Right lobe of liver (tissue), 6 donors: ENCODE results near the gene CST11. TPM values are rescaled to one million over a fixed set of nuclear protein-coding genes. Genes with fewer than 3 reads are reported as not detected.

Source experiments
- ATAC-seq, 4 donors: fragments of 200-7000 bp; cut with Tn5 transposase; one replicate each; pipeline ENCODE4 v1.9.1; 2020; ENCODE audit warnings: mild to moderate bottlenecking in 4 of 4, moderate library complexity in 4 of 4
- DNase-seq, 3 donors: peaks; one replicate each; pipeline ENCODE4 v3.0.0-alpha.2; 2020
- H3K27ac ChIP-seq, 3 donors: fragments of 200-600 bp; one replicate each; pipeline ENCODE4 v1.8.0; 2022
- H3K27me3 ChIP-seq, 2 donors: fragments of 200-600 bp; one replicate each; pipeline ENCODE4 v1.8.0; 2022
- H3K36me3 ChIP-seq, 4 donors: fragments of 200-600 bp; sonication (generic) in 1 of 4; one replicate each; pipeline versions ENCODE4 v1.5.1 to v1.8.0; 2017 to 2022; ENCODE audit warnings: control low read depth in 1 of 4
- H3K4me1 ChIP-seq, 4 donors: fragments of 200-600 bp; sonication (generic) in 1 of 4; one replicate each; pipeline versions ENCODE4 v1.5.1 to v1.8.0; 2017 to 2022; ENCODE audit warnings: control low read depth in 1 of 4
- H3K4me3 ChIP-seq, 3 donors: fragments of 200-600 bp; one replicate each; pipeline ENCODE4 v1.8.0; 2022
- H3K9me3 ChIP-seq, 4 donors: fragments of 200-600 bp; sonication (generic) in 1 of 4; one replicate each; pipeline versions ENCODE4 v1.5.1 to v1.8.0; 2017 to 2022; ENCODE audit warnings: control low read depth in 1 of 4
- POLR2A ChIP-seq: fragments of 450-650 bp; IDR thresholded peaks from one replicate; pipeline ENCODE4 v1.6.1; 2017; ENCODE audit warnings: antibody characterized with exemption, mild to moderate bottlenecking
- WGBS: methylation state at CpG from one replicate; pipeline ENCODE4 v1.1.6; 2018; ENCODE audit warnings: low coverage, low lambda C conversion rate; ENCODE audit not compliant: insufficient coverage; ENCODE audit errors: missing lambda C conversion rate; 5-methylcytosine and 5-hydroxymethylcytosine counted together
- intact Hi-C, 2 donors: fragments of 100-400 bp; cut with DNase I; formaldehyde crosslinking; loops; one replicate each; pipeline versions ENCODE4 v1.11.2 to v1.14.1; 2022
- total RNA-seq, 6 experiments: library from RNA; depleted of rRNA in 2 of 6; stranded (reverse); fragments of >200 nt in 2 of 6; fragmentation: NEBNext Ultra II Directional in 3 of 6; extraction: Animal tissue kit (Norgen Biotek cat#: 25700) in 3 of 6; gene quantifications; one replicate each; pipeline versions ENCODE4 v1.1.0 to v1.2.4, GENCODE V29; 2016 to 2023
- TF ChIP-seq, protein P1 (sequence below), 4 donors: fragments of 200-600 bp in 3 of 4; fragments of 450-650 bp in 1 of 4; IDR thresholded peaks; one replicate each; pipeline versions ENCODE4 v1.5.1 to v1.8.0; 2016 to 2022; ENCODE audit warnings: antibody characterized with exemption in 4 of 4, mild to moderate bottlenecking in 2 of 4
- donor health status: DM: no; HTN: yes; CAD: no.
- donor health status: DM: no; HTN: no; CAD: no.
- donor health status: DM: no; HTN: no; CAD: no.
- donor health status: DM: no; HTN: yes; CAD: no.
- donor health status: DM: no; HTN: yes; CAD: no.

The CST11 gene
- total RNA-seq, 6 experiments from 2014 or later: not detected

DNA sequence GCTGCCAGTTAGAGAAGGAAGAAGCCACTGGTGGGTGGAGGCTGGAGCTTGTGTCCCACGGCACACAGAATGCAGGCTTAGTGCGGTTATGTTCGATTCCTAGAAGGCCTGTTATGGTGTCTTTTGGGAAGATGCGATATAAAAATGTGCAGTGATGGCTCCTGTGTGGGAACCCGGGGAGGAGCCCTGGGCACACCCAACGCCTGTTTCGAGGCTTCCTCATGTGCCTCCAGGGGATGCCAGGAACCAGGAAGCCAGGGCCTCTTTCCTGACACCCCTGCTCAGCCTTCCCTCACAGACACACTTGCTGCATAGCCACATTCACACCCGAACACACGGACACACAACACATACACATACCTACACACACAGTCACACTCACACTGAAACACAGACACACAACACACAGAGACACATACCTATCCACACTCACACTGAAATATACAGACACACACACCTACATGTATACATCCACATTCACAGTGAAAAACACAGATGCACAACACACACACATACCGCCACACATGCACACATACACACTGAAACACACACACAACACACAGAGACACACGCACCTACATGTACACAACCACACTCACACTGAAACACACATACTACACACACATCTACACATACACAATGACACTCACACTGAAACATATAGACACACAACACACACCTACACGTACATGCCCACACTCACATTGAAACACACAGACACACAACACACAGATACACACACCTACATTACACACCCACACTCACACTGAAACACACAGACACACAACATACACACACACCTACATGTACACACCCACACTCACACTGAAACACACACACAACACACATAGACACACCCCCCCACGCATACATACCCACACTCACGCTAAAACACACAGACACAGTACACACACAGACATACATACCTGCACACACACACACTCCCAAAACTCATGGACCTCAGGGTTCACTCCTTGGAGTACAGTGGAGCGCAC, 1.2 kb upstream of the CST11 start:
- no peak overlapping the region for H3K4me3 ChIP-seq
- no peaks in the 10 kb centered on the region for H3K4me1 ChIP-seq
- intact Hi-C loops: no loop called here
- no peaks in the 10 kb centered on the region for H3K36me3 ChIP-seq
- DNase-seq (no peak), ATAC-seq (no peak)
- H3K9me3 ChIP-seq: no peaks in the 10 kb centered on the region
- TF ChIP-seq, protein P1, sequence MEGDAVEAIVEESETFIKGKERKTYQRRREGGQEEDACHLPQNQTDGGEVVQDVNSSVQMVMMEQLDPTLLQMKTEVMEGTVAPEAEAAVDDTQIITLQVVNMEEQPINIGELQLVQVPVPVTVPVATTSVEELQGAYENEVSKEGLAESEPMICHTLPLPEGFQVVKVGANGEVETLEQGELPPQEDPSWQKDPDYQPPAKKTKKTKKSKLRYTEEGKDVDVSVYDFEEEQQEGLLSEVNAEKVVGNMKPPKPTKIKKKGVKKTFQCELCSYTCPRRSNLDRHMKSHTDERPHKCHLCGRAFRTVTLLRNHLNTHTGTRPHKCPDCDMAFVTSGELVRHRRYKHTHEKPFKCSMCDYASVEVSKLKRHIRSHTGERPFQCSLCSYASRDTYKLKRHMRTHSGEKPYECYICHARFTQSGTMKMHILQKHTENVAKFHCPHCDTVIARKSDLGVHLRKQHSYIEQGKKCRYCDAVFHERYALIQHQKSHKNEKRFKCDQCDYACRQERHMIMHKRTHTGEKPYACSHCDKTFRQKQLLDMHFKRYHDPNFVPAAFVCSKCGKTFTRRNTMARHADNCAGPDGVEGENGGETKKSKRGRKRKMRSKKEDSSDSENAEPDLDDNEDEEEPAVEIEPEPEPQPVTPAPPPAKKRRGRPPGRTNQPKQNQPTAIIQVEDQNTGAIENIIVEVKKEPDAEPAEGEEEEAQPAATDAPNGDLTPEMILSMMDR (IDR thresholded peaks at IDR 0.05): no peak
- TF ChIP-seq POLR2A: no peak
- H3K27me3 ChIP-seq: no peaks in the 10 kb centered on the region
- H3K27ac ChIP-seq: no peak overlapping the region
- 83% methylated on average over 11 of the region's 15 CpGs for WGBS

DNA sequence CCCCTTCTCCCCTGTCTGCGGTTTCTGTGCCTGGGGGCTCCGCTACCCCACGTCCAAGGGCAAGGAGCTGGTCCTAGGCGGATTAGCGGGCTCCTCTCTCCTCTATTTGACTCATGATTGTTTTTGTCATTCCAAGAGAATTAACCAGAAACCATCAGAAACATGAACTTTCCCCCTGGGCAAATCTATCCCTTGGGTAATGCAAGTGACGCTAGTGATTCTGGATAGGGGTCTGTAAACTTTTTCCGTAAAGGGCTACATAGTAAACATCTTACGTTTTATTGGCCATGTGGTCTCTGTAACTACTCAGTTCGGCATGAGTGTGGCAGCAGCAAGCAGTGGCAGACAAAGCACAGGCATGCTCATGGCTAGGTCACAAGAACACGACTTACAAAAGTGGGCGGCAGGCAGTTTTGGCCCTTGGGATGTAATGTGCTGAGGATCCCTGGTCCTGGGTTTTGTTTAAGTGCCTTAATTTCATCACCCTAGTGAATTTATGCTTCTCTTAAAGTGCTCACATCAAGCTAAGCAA, 654 bp downstream of the CST11 start:
- TF ChIP-seq, protein P1 (IDR thresholded peaks at IDR 0.05): no peak
- TF ChIP-seq POLR2A: no peak
- H3K9me3 ChIP-seq: no peaks in the 10 kb centered on the region
- WGBS: 60% methylated on average over 10 of the region's 11 CpGs
- no peak for ATAC-seq
- H3K36me3 ChIP-seq: no peaks in the 10 kb centered on the region
- H3K27me3 ChIP-seq: no peaks in the 10 kb centered on the region
- no peak for DNase-seq
- intact Hi-C loops: no loop called here
- no peak overlapping the region for H3K27ac ChIP-seq
- H3K4me3 ChIP-seq: no peak overlapping the region
- no peaks in the 10 kb centered on the region for H3K4me1 ChIP-seq

DNA sequence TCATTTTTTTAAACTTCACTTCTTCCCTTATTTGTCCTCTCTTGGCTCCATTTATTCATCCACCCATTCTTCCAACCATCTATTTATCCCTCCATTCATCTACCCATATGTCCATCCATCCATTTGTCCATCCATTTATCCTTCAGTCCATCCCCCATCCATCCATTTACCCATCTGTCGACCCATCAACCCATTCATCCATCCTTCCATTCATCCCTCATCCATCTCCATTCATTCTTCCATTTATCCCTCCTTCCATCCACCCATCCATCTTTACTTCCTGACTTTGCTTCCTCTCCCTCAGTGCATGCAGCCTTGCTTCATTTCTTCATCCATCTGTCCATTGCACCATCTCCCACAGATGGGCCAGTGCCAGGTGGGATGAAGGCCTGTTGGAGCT, 1.8 kb downstream of the CST11 start:
- 56% methylated on average over 1 of the region's 1 CpG for WGBS
- H3K4me1 ChIP-seq: no peaks in the 10 kb centered on the region
- H3K4me3 ChIP-seq: no peak overlapping the region
- intact Hi-C loops: no loop called here
- TF ChIP-seq POLR2A: no peak
- TF ChIP-seq, protein P1 (IDR thresholded peaks at IDR 0.05): no peak
- DNase-seq (no peak), ATAC-seq (no peak)
- H3K9me3 ChIP-seq: no peaks in the 10 kb centered on the region
- no peaks in the 10 kb centered on the region for H3K36me3 ChIP-seq
- no peaks in the 10 kb centered on the region for H3K27me3 ChIP-seq
- H3K27ac ChIP-seq: no peak overlapping the region

DNA sequence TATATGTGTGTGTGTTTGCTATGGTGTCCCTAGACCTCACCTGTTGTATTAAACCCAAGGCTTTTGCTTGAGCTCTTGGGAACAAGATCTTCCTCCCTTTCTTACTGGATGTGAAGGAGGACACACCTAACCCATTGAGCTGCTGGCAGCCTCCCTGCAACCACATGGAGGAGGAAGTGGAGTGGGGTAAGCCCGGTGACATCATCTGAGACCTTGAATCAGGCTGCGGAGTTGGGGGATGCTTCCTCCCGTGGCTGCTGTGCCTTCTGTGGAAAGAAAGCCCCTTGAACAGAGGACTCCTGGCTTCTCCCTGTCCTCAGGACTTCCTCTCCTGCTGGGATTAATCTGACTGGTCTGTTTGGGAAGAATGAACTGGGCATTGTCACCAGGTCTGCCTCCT, 3.3 kb downstream of the CST11 start:
- H3K4me1 ChIP-seq: no peaks in the 10 kb centered on the region
- no peaks in the 10 kb centered on the region for H3K9me3 ChIP-seq
- no peak overlapping the region for H3K27ac ChIP-seq
- DNase-seq: no peak
- H3K27me3 ChIP-seq: no peaks in the 10 kb centered on the region
- peak in 2 of 4 donors; percentile 28 to 34 for ATAC-seq
- H3K36me3 ChIP-seq: no peaks in the 10 kb centered on the region
- no peak overlapping the region for H3K4me3 ChIP-seq
- WGBS: 26% methylated on average over 3 of the region's 3 CpGs
- no peak for TF ChIP-seq POLR2A
- TF ChIP-seq, protein P1 (IDR thresholded peaks at IDR 0.05): no peak
- intact Hi-C loops: loop anchor here in 1 of 2 donors (10.0 kb wide), 1 partner anchor 155 kb away; the partner anchor contains the start of gene CST9
